ENCODE measurements around the gene SCN5A.

SCN5A gene

DNA sequence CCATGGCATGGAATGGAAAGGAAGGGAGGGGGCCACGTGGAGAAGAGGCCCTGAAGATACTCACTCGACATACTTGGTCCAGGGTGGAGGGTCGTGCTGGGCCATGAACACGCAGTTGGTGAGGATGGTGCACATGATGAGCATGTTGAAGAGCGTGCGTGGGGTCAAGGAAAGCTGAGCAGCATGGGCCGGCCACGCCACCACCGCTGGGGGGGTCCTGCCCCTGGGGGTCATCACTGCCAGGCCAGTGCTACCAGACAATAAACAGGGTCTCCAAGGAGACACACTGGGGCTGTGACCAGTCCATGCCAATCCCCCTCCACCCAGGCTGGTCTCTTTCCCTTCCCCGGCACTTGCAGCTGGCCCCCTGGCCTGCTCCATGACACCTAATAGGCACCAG is 27.2 kb downstream of the SCN5A start:
- no peak for DNase-seq (ENCODE audit: low read depth)

DNA sequence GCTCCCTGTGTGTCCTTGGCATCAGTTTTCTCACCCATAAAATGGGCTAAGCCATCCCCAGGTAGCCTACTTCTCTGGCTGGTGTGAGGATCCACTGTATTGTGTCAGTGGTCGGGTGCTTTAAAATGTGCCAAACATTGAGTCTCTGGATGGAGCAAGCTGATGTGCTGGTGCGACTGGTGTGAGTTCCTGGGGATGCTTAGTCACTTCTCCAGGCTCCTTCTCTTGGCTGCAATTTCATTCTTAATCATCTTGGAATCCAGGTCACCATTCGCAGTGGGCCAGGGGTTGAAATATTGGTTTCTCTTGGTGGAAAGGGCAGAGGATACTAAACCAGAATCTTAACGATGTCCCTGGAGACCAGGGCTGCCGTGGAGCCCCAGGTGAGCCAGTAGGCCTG is 29.3 kb downstream of the SCN5A start:
- DNase-seq (ENCODE audit: low read depth), result no peak

DNA sequence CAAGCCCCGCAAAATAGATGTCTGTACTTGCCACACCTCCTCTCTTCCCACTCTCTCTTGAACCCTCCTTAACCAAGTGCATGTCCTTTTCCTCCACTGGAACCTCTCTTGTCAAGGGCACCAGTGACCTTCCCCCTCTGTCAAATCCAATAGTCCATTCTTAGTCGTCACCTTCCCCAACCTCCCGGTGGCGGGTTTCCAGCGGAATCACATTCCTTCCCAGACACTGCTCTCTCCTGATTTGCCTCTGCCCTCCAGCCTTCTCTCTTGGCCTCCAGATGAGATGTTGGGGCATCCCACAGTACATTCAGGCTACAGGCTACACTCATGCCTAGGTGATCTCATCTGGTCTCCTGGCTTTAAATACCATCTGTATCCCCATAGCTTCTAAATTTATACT is 31.1 kb downstream of the SCN5A start:
- no peak for DNase-seq (ENCODE audit: low read depth)

DNA sequence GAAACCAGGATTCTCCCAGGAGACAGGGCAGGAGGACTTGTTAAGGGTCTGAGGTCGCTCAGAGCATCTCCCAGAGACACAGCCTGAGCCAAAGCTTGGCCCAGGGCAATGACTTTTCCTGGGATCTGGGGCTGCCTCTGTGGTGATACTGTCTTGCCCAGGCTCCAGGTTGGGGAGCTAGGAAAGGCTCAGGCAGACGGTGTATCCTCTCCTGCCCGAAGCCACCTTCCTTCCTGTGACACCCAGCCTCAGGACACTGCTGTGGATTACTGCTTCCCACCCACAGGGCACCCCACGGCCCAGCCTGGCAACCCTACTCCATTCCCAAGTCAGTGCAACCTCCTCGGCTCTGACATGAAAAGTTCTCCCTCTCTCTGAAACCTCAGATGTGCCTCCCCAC is 31.9 kb downstream of the SCN5A start:
- no peak for DNase-seq (ENCODE audit: low read depth)

DNA sequence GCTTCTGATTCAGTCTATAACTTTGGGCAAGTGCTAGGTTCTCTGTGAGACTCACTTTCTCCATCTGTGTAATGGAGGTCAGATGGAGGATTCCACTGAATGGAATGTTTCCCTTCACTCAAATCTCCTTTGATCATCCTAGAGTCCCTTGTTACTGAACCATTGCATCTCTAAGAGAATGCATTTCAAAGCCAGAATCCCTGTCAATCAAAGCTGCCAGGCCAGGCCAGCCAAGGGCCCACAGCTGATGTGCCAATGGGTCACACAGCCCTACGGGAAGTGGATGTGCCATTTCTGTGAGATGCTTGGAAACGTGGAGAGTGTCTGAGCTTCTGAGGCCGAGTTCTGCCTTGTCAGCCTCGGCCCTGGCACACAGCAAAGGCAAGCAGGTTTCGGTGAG is 32.4 kb downstream of the SCN5A start:
- DNase-seq (ENCODE audit: low read depth), result no peak

DNA sequence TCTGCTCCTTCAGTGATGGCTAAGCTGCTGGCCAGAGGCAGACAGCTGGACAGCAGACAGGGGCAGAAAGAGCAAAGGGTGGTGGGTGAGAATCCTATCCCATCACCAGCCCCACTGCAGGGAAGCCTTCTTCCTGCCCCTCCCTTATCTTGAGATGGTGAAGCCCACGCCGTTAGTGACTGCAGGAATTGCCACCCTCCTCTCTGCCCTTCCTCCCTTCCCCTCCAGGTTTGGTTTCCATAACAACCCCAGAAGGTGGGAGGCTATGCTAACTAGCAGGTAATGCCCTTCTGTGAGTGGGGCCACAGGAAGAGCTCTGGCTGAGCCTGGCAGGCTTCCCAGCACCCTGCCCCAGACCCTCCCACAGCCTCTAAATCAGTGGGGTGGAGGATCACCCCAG is 32.8 kb downstream of the SCN5A start:
- no peak for DNase-seq (ENCODE audit: low read depth)

DNA sequence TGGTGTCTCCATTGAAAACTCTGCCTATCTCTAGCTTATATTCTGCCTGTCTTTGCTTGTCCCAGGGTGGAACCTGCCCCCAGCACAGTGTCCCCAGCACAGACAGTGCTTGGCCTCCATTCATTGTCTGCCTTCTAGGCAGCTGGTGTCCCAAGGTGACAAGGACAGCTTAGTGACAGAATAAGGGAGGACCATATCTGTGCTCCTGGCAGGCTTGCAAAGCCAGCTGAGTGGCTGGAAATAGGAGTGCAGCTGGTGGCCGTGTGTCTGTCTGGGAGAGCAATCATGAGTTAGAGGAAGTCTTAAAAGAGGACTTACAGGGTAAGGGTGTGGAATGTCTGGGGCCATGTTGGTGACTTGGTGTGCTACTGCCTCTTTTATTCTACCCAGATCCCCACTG is 33.4 kb downstream of the SCN5A start:
- DNase-seq (ENCODE audit: low read depth), result no peak

DNA sequence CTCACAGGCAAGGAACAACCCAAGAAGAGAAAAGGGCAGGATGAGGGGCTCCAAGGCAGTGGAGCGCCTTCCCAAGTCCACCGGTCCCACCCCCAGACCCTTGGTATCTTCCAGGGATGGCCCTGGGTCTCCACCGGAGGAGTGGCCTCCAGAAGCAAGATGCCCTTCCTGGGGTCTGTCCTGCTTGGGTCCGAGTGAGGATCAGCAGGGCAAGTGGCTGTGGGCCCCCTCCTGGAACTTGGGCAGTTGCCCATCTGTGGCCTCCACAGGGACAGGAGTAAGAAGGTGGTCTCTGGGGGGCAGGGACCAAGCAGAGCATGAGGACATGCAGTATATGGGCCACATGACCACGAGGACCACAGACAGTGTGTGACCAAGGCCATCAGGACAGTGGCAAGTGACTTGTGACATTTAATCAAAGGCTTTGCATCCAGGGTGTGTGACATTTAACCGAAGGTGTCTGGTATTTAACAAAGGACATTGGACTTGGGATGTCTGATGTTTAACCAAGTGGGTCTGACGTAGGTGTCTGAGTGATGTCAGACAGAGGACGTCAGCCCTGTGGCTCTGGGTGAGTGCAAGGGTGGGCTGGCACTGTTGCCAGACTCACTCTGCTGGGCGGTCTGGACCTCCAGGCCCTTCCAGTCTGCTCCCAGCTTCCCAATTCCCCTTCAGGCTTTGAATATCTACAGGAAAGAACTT is 34.7 kb downstream of the SCN5A start:
- DNase-seq (ENCODE audit: low read depth), result no peak

DNA sequence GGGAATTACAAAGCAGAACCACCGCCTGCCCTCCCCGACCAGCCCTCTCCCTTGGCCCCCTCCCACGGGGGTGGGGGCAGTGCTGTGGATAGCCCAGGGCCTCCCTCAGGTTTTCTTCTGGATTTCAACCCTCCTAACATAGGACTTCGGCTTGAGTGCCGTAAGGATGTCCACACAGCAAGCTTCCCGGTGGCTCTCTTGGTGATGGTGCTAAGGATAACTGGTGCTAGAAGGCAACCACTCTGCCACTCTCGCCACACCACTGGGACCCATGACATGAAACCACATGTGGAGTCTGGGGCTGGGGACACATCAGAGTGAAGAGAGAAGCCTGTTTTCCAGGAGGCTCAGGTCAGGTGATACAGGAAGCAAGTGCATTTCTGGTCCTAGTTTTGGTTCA is 35.4 kb downstream of the SCN5A start:
- DNase-seq (ENCODE audit: low read depth), result no peak

DNA sequence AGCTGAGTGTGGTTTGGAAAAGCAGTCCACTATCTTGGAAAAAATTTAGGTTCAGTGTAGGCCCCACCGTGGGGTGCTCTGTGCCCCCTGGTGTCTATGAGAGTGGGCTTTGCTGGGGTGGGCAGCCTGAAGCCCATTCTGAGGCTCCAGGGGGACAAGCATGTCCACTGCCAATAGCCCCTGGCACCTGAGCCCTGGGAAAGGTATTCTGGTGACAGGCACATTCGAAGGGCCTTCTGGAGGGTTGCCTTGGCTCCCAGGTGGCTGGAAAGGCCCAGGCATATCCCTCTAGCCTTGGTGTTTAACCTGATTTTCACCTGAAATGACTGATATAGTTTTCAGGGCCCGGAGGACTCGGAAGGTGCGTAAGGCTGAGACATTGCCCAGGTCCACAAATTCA is 36.1 kb downstream of the SCN5A start:
- DNase-seq (ENCODE audit: low read depth), result no peak

DNA sequence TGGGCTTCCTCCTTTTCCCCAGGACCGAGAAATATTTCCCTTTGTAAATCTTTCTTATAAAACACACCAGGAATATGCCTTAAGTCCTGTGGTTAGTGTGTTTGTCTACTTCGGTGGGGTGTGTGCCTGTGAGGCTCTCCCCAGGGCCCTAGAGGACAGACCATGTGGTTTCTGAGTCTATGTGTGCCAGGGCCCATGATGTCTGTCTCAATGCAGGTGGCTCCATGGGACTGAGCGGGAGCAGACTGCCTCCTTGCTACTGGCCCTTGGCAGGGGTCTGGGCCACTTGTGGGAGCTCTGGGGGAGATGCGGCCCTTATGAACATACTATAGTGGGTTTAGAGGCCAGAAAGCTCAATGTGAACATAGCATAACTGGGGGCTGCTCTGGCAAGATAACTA is 37.6 kb downstream of the SCN5A start:
- DNase-seq (ENCODE audit: low read depth), result no peak

DNA sequence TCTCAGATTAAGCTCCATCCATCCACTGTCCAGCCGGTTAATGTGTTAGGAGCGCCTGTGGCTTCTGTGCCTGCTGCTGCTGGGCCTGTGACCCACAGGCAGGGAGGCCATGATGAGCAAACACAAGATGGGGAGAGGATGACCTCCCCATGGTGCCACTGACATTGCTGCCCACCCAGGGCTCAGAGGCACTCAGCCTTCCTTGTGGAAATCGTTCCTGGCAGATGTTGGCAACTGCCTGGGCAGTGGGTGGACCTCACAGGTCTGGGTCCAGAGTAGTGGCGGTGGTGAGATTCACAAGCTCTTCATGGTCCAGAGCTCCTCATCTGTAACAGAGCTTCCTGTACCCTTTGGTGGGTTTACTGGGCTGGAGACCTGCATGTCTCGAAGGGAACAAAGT is 38.6 kb downstream of the SCN5A start:
- DNase-seq (ENCODE audit: low read depth), result no peak

DNA sequence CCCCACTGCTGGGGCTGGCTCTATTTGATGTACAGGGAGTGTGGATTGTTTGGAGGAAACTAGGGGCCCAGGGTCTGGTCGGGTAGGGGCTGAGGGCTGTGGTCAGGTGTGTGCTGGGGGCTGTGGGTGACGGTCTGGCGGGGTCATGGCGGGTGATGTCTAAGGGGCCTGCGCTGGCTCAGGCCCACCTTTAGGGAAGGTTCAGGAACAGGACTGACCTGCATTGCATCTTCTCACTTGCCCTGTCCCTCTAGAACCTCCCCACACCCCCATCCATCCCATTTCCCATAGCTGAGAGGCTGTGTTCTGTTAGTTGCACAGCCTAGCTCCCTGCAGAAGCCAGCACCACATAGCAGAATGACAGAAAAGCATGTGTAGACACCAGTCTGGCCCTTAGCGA is 39.1 kb downstream of the SCN5A start:
- no peak for DNase-seq (ENCODE audit: low read depth)

DNA sequence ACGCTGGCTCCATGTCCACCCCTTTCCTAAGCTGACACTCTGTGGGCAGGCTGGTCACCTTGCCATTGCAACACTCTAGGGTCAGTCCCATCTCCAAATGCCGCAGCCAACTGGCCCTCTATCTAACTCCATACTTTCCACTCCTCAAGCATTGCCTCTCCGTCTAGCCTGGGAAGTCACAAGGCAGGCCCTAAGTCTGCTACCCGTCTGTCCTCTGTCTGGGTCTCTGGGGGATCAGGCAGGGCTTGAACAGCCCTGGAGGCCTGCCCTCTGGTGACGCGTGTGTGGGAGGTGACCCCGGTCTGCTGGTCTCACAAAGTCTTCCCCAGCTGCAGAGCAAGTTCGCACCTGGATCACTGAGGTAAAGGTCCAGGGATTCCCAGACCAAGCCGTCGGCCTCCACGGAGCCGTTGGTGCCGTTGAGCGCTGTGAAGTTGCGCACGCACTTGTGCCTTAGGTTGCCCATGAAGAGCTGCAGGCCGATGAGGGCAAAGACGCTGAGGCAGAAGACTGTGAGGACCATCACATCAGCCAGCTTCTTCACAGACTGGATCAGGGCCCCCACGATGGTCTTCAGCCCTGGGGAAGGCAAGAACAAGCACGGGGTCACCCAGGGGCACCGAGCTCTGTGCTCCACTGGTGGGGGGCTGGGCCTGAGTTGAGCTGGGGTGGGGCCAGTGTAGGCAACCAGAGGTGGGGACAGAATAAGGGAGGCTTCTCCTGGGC is 39.9 kb downstream of the SCN5A start:
- no peak for DNase-seq (ENCODE audit: low read depth)

DNA sequence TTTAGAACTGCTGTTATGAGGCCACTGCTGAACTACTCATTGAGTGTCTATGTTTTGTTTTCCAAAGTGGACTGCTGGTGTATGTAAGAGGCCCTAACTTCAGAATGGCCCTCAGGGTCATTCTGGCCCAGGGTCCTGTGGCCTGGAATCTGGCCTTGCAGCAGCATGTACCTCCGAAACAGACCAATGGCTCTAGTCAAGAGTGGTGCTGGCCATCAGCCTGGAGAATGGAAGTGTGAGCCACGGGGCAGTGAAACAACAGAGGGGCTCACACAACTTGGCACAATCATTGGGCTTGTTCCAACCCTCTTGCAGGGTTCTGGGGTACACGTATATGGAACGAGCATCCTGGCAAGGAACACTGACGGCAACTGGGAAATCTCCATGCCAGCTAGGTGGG is 40.5 kb downstream of the SCN5A start:
- DNase-seq (ENCODE audit: low read depth), result no peak

DNA sequence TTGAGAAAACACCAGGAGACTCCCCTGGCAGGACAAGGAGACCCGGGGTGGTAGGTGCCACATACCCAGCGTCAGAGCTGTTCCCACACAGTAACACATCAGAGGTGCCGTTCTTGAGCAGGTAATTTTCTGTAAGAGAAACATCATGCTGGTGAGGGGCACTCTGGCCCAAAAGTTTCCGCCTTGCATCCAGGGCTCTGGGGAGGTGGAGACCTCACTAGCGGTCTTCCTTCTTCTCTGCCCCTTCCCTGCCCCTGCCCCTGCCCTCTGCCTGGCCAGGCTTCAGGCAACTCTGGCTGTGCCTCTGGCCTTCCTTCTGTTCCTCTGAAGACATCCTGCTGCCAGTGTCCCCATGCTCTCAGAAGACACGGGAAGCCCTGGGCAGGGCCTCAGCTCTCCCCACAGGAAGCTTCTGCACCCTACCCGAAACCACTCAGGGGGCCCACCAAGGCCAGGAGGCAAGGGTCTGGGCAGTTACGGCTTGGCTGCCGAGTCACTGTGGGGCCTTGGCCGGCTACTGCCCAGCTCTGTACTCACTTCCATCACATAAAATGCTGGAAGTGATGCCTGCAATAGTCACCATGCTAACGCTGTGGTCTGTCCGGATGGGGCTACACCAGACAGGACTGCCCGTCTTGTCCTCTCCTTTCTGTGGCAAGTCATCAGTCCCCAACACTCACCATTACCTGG is 41.3 kb downstream of the SCN5A start:
- DNase-seq (ENCODE audit: low read depth), result no peak

DNA sequence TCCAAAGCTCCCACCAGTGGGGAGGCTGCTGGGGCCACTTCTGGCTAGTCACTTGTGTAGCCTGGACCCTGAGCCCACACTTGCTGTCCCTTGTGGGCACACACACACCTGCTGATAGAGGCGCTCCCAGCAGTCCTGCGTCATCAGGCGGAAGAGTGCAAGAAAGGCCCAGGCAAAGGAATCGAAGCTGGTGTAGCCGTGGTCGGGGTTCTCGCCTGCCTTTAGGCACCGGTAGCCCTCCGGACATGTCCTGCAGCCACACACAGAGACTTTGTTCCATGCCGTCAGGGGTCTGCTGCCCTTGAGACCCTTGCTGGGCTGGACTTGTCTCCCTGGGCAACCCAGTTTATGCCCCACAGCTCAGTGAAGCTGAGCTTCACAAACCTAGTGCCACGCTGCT is 42.9 kb downstream of the SCN5A start:
- DNase-seq (ENCODE audit: low read depth), result no peak

DNA sequence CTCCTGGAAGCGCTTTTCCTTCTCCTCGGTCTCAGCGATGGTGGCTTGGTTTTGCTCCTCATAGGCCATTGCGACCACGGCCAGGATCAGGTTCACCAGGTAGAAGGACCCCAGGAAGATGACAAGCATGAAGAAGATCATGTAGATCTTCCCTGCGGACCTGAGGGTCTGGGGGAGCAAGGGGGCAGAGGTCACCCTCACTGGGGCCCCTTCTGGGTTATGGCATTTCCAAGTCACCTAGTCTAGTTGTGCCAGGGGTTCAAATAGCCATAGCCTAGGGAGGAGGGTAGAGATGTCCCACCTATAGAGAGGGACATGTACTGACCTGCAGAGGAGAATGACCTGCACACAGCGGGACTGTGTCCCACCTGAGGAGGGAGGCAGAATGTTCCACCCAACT is 43.5 kb downstream of the SCN5A start:
- no peak for DNase-seq (ENCODE audit: low read depth)

DNA sequence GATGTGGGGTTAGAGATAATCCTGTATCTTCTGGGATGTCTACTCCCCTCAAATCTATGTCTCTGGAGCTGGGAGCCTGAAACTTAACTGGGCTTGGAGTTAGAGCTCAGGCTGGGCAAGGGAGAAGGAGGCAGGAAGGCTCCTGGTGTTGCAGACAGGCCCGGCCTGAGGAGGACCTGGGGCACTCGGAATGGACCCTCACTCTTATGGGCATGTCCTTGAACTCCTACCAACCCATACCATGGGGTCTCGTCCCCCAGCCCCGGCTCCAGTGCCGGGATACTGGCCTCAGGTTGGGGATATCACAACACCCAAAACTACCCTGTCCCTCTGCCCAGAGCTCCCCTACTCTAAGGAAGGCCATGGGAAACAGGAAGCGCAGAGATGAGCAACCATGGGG is 45.2 kb downstream of the SCN5A start:
- DNase-seq (ENCODE audit: low read depth), result no peak

DNA sequence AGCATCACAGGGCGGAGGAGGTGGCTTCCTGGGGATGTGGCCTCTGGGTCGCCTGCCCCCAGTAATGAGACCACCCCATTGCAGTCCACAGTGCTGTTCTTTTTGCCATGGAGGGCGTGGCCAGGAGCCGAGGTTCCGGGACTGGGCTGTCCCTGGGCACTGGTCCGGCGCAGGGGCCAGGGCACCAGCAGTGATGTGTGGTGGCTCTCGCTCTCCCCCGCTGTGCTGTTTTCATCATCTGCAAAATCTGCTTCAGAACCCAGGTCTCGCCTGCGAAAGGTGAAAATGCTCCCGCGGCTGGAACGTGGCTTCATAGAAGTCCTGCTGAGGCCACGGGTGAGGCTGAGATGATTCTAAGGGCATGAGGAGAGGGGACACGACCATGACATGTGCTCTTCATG is 45.8 kb downstream of the SCN5A start:
- DNase-seq (ENCODE audit: low read depth), result no peak

DNA sequence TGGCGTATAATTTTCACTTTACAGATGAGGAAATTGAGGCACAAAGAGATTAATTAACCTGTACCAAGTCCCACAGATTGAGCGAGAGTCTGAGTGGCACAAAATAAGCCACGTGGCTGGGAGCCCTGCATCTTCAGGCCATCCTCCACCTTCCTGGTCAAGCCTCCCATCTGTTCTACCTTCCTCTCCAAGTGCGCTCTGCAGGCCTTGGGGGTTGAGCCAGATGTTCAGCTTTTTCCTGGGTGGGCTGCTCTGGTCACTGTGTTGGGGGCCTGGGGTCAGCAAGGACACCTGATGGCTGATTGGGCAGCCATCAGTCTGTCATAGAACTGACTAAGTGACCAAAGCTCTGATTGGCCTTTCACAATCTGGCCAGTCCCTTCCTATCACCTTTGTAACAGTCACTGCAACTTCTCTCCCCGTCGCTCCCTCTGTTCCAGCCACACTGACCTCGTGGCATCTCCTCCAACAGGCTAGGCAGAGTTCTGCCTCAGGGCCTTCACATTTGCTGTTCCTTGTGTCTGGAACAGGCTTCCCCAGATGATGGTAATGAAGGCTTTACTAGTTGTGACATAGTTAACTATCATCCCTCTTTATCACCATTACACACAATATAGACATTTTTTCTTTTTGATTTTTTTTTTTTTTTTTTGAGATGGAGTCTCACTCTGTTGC is 46.8 kb downstream of the SCN5A start:
- DNase-seq (ENCODE audit: low read depth), result no peak

DNA sequence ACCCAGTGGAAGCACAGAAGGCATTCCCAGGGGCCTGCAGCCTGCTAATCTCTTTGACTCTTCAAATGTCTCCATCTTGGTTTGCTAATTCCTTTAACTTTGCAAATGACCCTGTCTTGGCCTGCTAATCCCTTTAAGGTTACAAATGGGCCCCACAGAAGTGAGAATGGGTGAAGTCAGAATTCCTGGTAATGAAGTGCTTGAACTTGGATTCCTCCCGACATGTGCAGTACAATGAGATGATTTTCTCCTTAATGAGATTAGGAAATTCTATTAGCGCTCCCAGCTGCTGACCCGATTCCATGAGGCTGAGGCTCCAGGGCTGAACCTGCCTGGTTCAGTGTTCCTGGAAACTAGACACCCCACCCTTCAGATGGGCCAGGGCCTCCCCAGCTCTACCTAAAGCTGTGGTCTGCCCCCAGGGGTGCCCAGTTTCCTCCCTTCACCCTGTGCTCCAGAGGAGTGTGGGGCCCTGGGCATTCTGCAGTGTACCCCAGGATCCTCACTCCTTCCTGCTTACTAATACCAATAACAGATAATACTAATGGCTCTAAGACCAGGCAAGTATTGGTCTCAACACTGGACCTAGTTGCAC is 47.4 kb downstream of the SCN5A start:
- no peak for DNase-seq (ENCODE audit: low read depth)

DNA sequence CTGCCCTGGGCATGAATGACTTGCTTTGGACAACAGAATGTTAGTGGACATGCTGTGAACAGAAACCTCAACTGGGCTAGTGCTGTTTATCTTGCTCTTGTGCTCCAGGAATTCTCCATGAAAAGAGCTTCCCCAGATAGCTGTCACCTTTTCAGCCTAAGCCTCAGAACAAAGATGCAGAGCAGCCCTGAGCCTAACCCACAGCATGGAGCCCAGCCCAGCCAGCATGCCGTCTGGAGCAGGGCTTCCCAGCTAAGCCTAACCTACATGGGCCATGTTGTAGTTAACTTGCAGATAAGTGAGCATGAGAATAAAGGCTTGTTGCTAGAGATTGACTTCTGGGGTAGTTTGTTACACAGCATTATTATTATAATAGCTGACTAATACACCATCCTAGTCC is 48.9 kb downstream of the SCN5A start:
- no peak for DNase-seq (ENCODE audit: low read depth)
